ENCODE measurements around the gene TMOD3. TPM values are rescaled to one million over a fixed set of nuclear protein-coding genes. Genes with fewer than 3 reads are reported as not detected.
A peak's percentile ranks its signal among the peaks of the same experiment; 100 is the strongest.

Gene TMOD3
- total and polyA plus RNA-seq, 2 of the 8 experiments (the other 6 are each of a cell fraction or from before 2014, with no cell fraction given) = 3.9 to 29.0 TPM

GRCh38 chr15:51830276-51830806 is 888 bp downstream of the TMOD3 start:
- no peak overlapping the region for H2BK12ac ChIP-seq (ENCODE audit: low read depth, low read length)
- POLR2A ChIA-PET (ENCODE audit: partially characterized antibody) = no interaction called here
- H3K27ac ChIP-seq (ENCODE audit: low read depth, low read length) = 0 out of 2 replicates have a peak overlapping the region, but pooled peaks have one; percentile 32

More at GRCh38 chr15:51830276-51830806, 888 bp downstream of the TMOD3 start:
- Histone ChIP-seq H3K18ac (ENCODE audit: extremely low read depth, low read length) (0 out of 2 replicates have a peak overlapping the region, but pooled peaks have one; percentile 57), H2BK15ac (ENCODE audit: low read length) (no peak overlapping the region), H3K23ac (ENCODE audit: insufficient read length) (no peak overlapping the region), H3K27me3 (replicated peaks in 1 of 4; ENCODE audit: control insufficient read depth in 3 of 4, extremely low read depth in 1 of 4, insufficient read depth in 3 of 4, low read length in 3 of 4) (no peaks in the 10 kb centered on the region), H2AFZ (ENCODE audit: low read length) (no peak overlapping the region), H3K23me2 (ENCODE audit: low read depth, low read length) (no peaks in the 10 kb centered on the region), H3K79me1 (ENCODE audit: low read depth, low read length) (peaks cover 2% of the 10 kb centered on the region; the same call in 1 of the 2 replicates), H3K4me3 (ENCODE audit: extremely low read depth in 1 of 4, insufficient read depth in 2 of 4, low read depth in 3 of 4, low read length in 4 of 4) (peak overlapping the region; percentile 74 to 92 (median 88)), H4K8ac (ENCODE audit: extremely low read depth, insufficient read depth, low read length) (peak overlapping the region; percentile 97), H3K14ac (ENCODE audit: insufficient read length) (no peak overlapping the region), H4K20me1 (replicated peaks in 1 of 2; ENCODE audit: control insufficient read depth in 1 of 2, insufficient read depth in 2 of 2, low read length in 2 of 2) (peaks cover 3 to 7% of the 10 kb centered on the region in 2 experiments), H2AK5ac (ENCODE audit: low read depth, low read length) (no peak overlapping the region), H2BK5ac (ENCODE audit: low read depth, low read length) (peak overlapping the region; percentile 71; the same call in 1 of the 2 replicates), H3K56ac (replicated peaks; ENCODE audit: insufficient read length, low read depth, low read length) (no peak overlapping the region), H3K79me2 (ENCODE audit: control insufficient read depth in 1 of 2, insufficient read depth in 2 of 2, low read length in 2 of 2) (peaks cover 0 to 46% of the 10 kb centered on the region in 2 experiments; a peak in 3 of 4 replicates), H3K36me3 (ENCODE audit: control insufficient read depth in 2 of 4, insufficient read depth in 4 of 4, low read length in 3 of 4) (no peaks in the 10 kb centered on the region), H3K4me2 (ENCODE audit: insufficient read depth in 1 of 2, low read depth in 2 of 2, low read length in 2 of 2) (peak overlapping the region; percentile 69 to 74), H4K91ac (replicated peaks; ENCODE audit: insufficient read length, low read length) (no peak overlapping the region), H3K9ac (replicated peaks in 1 of 4; ENCODE audit: extremely low read depth in 1 of 4, low read depth in 3 of 4, low read length in 3 of 4) (peak overlapping the region; percentile 31 to 63 (median 54); a peak in 5 of 7 replicates), H2BK120ac (replicated peaks; ENCODE audit: low read depth, low read length) (no peak overlapping the region), H4K5ac (ENCODE audit: insufficient read length, low read depth, low read length) (no peak overlapping the region), H3K9me3 (ENCODE audit: insufficient read depth in 2 of 2, low read depth in 1 of 2, low read length in 1 of 2) (no peaks in the 10 kb centered on the region), H3K4me1 (replicated peaks in 1 of 4; ENCODE audit: control insufficient read depth in 3 of 4, insufficient read depth in 4 of 4, low read length in 3 of 4) (no peaks in the 10 kb centered on the region), H3K4ac (replicated peaks; ENCODE audit: insufficient read length, low read depth, low read length) (no peak overlapping the region), H2BK20ac (ENCODE audit: low read length) (no peak overlapping the region)
- CTCF ChIA-PET (ENCODE audit: partially characterized antibody) = interaction anchor here (1.1 to 2.4 kb wide), 4 partner anchors 21 to 87 kb away, joined by 3 to 5 read pairs (median 4); no protein-coding TSS in a partner anchor
- no peak for DNase-seq (ENCODE audit: low read depth in 1 of 2, low spot score in 2 of 2)
- 3% methylated on average over 8 of the region's 8 CpGs; no CpG with 5 or more reads in 1 of the 2 experiments for WGBS, 2 experiments (ENCODE audit: extremely low coverage in 1 of 2, insufficient coverage in 1 of 2, insufficient read length in 1 of 2, insufficient replicate concordance in 2 of 2, low coverage in 1 of 2, low lambda C conversion rate in 2 of 2, missing lambda C conversion rate in 1 of 2)
- TF ChIP-seq CEBPB (IDR thresholded peaks at IDR 0.05; ENCODE audit: low read depth, low read length) = no peak
- no peak for TF ChIP-seq RBBP5 (IDR thresholded peaks at IDR 0.05; ENCODE audit: borderline replicate concordance, low read depth, low read length)
- TF ChIP-seq GTF2F1 (IDR thresholded peaks at IDR 0.05; ENCODE audit: borderline replicate concordance, low read depth, low read length) = no peak
- no peak for TF ChIP-seq SIX5 (IDR thresholded peaks at IDR 0.05; ENCODE audit: low read depth, low read length)
- no peak for TF ChIP-seq SP1 (IDR thresholded peaks at IDR 0.05; ENCODE audit: low read depth, low read length)
- FAIRE-seq = no peak
